ENCODE results near the gene PIP4P1. TPM values are rescaled to one million over a fixed set of nuclear protein-coding genes. Genes with fewer than 3 reads are reported as not detected.

The PIP4P1 gene
- total and polyA plus RNA-seq, 2 of the 8 experiments (the other 6 are each of a cell fraction or from before 2014, with no cell fraction given): 29.5 to 60.0 TPM

DNA sequence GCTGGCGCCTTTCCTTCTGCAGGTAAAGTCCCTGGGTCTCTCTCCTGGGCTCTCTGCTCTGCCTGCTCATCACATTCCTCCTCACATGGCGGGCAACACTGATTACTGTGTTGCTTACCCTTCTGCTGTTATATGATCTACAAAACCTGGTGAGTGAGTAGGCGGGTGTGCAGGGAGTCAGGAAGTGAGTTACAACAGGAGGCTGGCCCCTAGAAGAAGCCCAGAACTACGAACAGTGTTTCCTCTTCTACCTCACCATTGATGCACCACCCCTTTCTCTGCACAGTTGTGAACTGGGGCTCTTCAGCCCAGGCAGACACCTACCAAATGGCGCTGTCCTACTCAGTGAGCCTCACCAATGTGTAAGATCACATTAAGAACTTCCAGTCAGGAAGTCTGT lies 20.4 kb downstream of the PIP4P1 start:
- H4K91ac ChIP-seq (replicated peaks; ENCODE audit: insufficient read length, low read length): no peak overlapping the region
- H3K23ac ChIP-seq (ENCODE audit: insufficient read length): no peak overlapping the region
- no peak overlapping the region for H2BK20ac ChIP-seq (ENCODE audit: low read length)
- H3K79me2 ChIP-seq (ENCODE audit: control insufficient read depth in 1 of 2, insufficient read depth in 2 of 2, low read length in 2 of 2): no peaks in the 10 kb centered on the region
- H3K4me3 ChIP-seq (ENCODE audit: extremely low read depth in 1 of 4, insufficient read depth in 2 of 4, low read depth in 3 of 4, low read length in 4 of 4): no peak overlapping the region
- H3K4me1 ChIP-seq (replicated peaks in 1 of 4; ENCODE audit: control insufficient read depth in 3 of 4, insufficient read depth in 4 of 4, low read length in 3 of 4): peaks cover 0 to 3% (median 2%) of the 10 kb centered on the region in 4 experiments; a peak in 3 of 7 replicates
- H4K20me1 ChIP-seq (replicated peaks in 1 of 2; ENCODE audit: control insufficient read depth in 1 of 2, insufficient read depth in 2 of 2, low read length in 2 of 2): no peaks in the 10 kb centered on the region
- H3K18ac ChIP-seq (ENCODE audit: extremely low read depth, low read length): no peak overlapping the region
- no peaks in the 10 kb centered on the region for H3K9me3 ChIP-seq (ENCODE audit: insufficient read depth in 2 of 2, low read depth in 1 of 2, low read length in 1 of 2)
- H2BK120ac ChIP-seq (replicated peaks; ENCODE audit: low read depth, low read length): no peak overlapping the region
- DNase-seq (ENCODE audit: low read depth in 1 of 2, low spot score in 2 of 2): no peak
- ChIA-PET POLR2A (ENCODE audit: partially characterized antibody) (interaction anchor here (0.7 to 8.2 kb wide), 7 partner anchors 11 to 98 kb away, joined by 3 to 68 read pairs (median 3); partner anchors contain the start of genes APEX1, OSGEP and TEP1), CTCF (ENCODE audit: partially characterized antibody) (interaction anchor here (0.9 kb wide), 1 partner anchor 172 kb away, joined by 4 read pairs; no protein-coding TSS in a partner anchor)
- no peak overlapping the region for H3K14ac ChIP-seq (ENCODE audit: insufficient read length)
- H3K27me3 ChIP-seq (replicated peaks in 1 of 4; ENCODE audit: control insufficient read depth in 3 of 4, extremely low read depth in 1 of 4, insufficient read depth in 3 of 4, low read length in 3 of 4): peaks cover 0 to 5% (median 2%) of the 10 kb centered on the region in 4 experiments; a peak in 4 of 7 replicates
- no peaks in the 10 kb centered on the region for H3K79me1 ChIP-seq (ENCODE audit: low read depth, low read length)
- no peak overlapping the region for H3K27ac ChIP-seq (ENCODE audit: low read depth, low read length)
- H2AK5ac ChIP-seq (ENCODE audit: low read depth, low read length): no peak overlapping the region
- H3K9ac ChIP-seq (replicated peaks in 1 of 4; ENCODE audit: extremely low read depth in 1 of 4, low read depth in 3 of 4, low read length in 3 of 4): no peak overlapping the region
- H4K8ac ChIP-seq (ENCODE audit: extremely low read depth, insufficient read depth, low read length): no peak overlapping the region
- H2BK15ac ChIP-seq (ENCODE audit: low read length): no peak overlapping the region
- FAIRE-seq: no peak
- WGBS, 2 experiments (ENCODE audit: extremely low coverage in 1 of 2, insufficient coverage in 1 of 2, insufficient read length in 1 of 2, insufficient replicate concordance in 2 of 2, low coverage in 1 of 2, low lambda C conversion rate in 2 of 2, missing lambda C conversion rate in 1 of 2): 80% methylated on average over 5 of the region's 5 CpGs; no CpG with 5 or more reads in 1 of the 2 experiments
- peaks cover 5 to 9% (median 7%) of the 10 kb centered on the region in 4 experiments for H3K36me3 ChIP-seq (ENCODE audit: control insufficient read depth in 2 of 4, insufficient read depth in 4 of 4, low read length in 3 of 4)
- TF ChIP-seq CREB1 (IDR thresholded peaks at IDR 0.05): no peak
- TF ChIP-seq POLR2AphosphoS5 (IDR thresholded peaks at IDR 0.05; ENCODE audit: low read depth, low read length): no peak
- TF ChIP-seq, protein P1, sequence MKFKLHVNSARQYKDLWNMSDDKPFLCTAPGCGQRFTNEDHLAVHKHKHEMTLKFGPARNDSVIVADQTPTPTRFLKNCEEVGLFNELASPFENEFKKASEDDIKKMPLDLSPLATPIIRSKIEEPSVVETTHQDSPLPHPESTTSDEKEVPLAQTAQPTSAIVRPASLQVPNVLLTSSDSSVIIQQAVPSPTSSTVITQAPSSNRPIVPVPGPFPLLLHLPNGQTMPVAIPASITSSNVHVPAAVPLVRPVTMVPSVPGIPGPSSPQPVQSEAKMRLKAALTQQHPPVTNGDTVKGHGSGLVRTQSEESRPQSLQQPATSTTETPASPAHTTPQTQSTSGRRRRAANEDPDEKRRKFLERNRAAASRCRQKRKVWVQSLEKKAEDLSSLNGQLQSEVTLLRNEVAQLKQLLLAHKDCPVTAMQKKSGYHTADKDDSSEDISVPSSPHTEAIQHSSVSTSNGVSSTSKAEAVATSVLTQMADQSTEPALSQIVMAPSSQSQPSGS (IDR thresholded peaks at IDR 0.05; ENCODE audit: low read length): no peak
- no peak for TF ChIP-seq SUZ12 (IDR thresholded peaks at IDR 0.05; ENCODE audit: low read length)
- TF ChIP-seq BACH1 (IDR thresholded peaks at IDR 0.05; ENCODE audit: low read length): no peak
- no peak for TF ChIP-seq TCF12 (IDR thresholded peaks at IDR 0.05; ENCODE audit: low read depth, low read length)
- no peak for TF ChIP-seq CBX5 (IDR thresholded peaks at IDR 0.05; ENCODE audit: low read depth, low read length)
- TF ChIP-seq KDM5A (IDR thresholded peaks at IDR 0.05; ENCODE audit: low read length): no peak
- no peak for TF ChIP-seq SP4 (IDR thresholded peaks at IDR 0.05; ENCODE audit: low read length)
- TF ChIP-seq, protein P2, sequence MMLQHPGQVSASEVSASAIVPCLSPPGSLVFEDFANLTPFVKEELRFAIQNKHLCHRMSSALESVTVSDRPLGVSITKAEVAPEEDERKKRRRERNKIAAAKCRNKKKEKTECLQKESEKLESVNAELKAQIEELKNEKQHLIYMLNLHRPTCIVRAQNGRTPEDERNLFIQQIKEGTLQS (IDR thresholded peaks at IDR 0.05; ENCODE audit: insufficient read depth, low read depth, low read length): no peak
- TF ChIP-seq EGR1 (IDR thresholded peaks at IDR 0.05; ENCODE audit: borderline replicate concordance, low read depth, low read length): no peak
- no peak overlapping the region for H3K56ac ChIP-seq (replicated peaks; ENCODE audit: insufficient read length, low read depth, low read length)
- H2AFZ ChIP-seq (ENCODE audit: low read length): no peak overlapping the region
- no peak overlapping the region for H3K4ac ChIP-seq (replicated peaks; ENCODE audit: insufficient read length, low read depth, low read length)
- H2BK5ac ChIP-seq (ENCODE audit: low read depth, low read length): no peak overlapping the region
- no peak overlapping the region for H2BK12ac ChIP-seq (ENCODE audit: low read depth, low read length)
- H3K4me2 ChIP-seq (ENCODE audit: insufficient read depth in 1 of 2, low read depth in 2 of 2, low read length in 2 of 2): no peak overlapping the region
- H4K5ac ChIP-seq (ENCODE audit: insufficient read length, low read depth, low read length): no peak overlapping the region
- H3K23me2 ChIP-seq (ENCODE audit: low read depth, low read length): no peaks in the 10 kb centered on the region
